Neural crest cell (in vitro differentiated cells): Measurements from ENCODE around the gene OR52K1. TPM values are rescaled to one million over a fixed set of nuclear protein-coding genes. Genes with fewer than 3 reads are reported as not detected.

Experiments used
- DNase-seq: peaks from one replicate; pipeline ENCODE4 v3.0.0; 2021; ENCODE audit warnings: low read depth, mixed read lengths, low spot score
- H3K27ac Mint-ChIP-seq: one replicate; pipeline ENCODE4 v1.8.0; 2021; ENCODE audit warnings: mild to moderate bottlenecking, mixed read lengths; ENCODE audit not compliant: unreplicated experiment
- H3K27me3 Mint-ChIP-seq: 2 replicates; pipeline ENCODE4 v1.8.0; 2021; ENCODE audit warnings: low read depth, mild to moderate bottlenecking, mixed read lengths
- H3K36me3 Mint-ChIP-seq: 2 replicates; pipeline ENCODE4 v1.8.0; 2021; ENCODE audit warnings: low read depth, mild to moderate bottlenecking, mixed read lengths
- H3K4me1 Mint-ChIP-seq: 2 replicates; pipeline ENCODE4 v1.8.0; 2021; ENCODE audit warnings: mixed read lengths
- H3K4me3 Mint-ChIP-seq: one replicate; pipeline ENCODE4 v1.8.0; 2021; ENCODE audit warnings: mild to moderate bottlenecking, mixed read lengths
- H3K9me3 Mint-ChIP-seq: 2 replicates; pipeline ENCODE4 v1.8.0; 2021; ENCODE audit warnings: mixed read lengths
- CTCF ChIP-seq: fragments of 200-600 bp; sonication (generic); conservative IDR thresholded peaks from 2 replicates; pipeline ENCODE4 v1.5.0; 2021; ENCODE audit warnings: antibody characterized with exemption, mild to moderate bottlenecking
- total RNA-seq: library from RNA; stranded (reverse); gene quantifications from 2 replicates; pipeline ENCODE4 v1.2.1, GENCODE V29; 2021

Gene OR52K1
- total RNA-seq, 1 donor from 2014 or later = not detected

- Mint-ChIP-seq H3K9me3 (no peaks in the 10 kb centered on the region), H3K4me3 (no peak within 1 kb of the TSS), H3K36me3 (no peaks in the 10 kb centered on the region), H3K27me3 (peaks cover 10% of the 10 kb centered on the region), H3K27ac (no peak within 1 kb of the TSS), H3K4me1 (no peaks in the 10 kb centered on the region)
- TF ChIP-seq CTCF = no peak
- no peak for DNase-seq
Observed at GRCh38 chr11:4448995-4449394, 33.5 kb upstream of the OR52K1 start, which contains the start of gene OR52K2. Gene OR52K2 (plus strand): TSS chr11:4449295. CDS start chr11:4449340, 45 bp downstream.

GRCh38 chr11:4453118-4453517, 29.3 kb upstream of the OR52K1 start:
- no peak for DNase-seq
- H3K4me1 Mint-ChIP-seq = no peaks in the 10 kb centered on the region
- peaks cover 10% of the 10 kb centered on the region for H3K27me3 Mint-ChIP-seq
- no peaks in the 10 kb centered on the region for H3K36me3 Mint-ChIP-seq
- H3K27ac Mint-ChIP-seq = no peak overlapping the region
- TF ChIP-seq CTCF = no peak
- H3K9me3 Mint-ChIP-seq = no peaks in the 10 kb centered on the region
- no peak overlapping the region for H3K4me3 Mint-ChIP-seq

- Mint-ChIP-seq H3K4me3 (no peak overlapping the region), H3K27ac (no peak overlapping the region), H3K9me3 (no peaks in the 10 kb centered on the region), H3K36me3 (no peaks in the 10 kb centered on the region), H3K27me3 (peaks cover 10% of the 10 kb centered on the region), H3K4me1 (no peaks in the 10 kb centered on the region)
- no peak for DNase-seq
- no peak for TF ChIP-seq CTCF
Observed at GRCh38 chr11:4454021-4454420, 28.4 kb upstream of the OR52K1 start.

- Mint-ChIP-seq H3K4me3 (no peak overlapping the region), H3K4me1 (no peaks in the 10 kb centered on the region), H3K27me3 (peaks cover 8% of the 10 kb centered on the region), H3K36me3 (no peaks in the 10 kb centered on the region), H3K9me3 (no peaks in the 10 kb centered on the region), H3K27ac (no peak overlapping the region)
- DNase-seq = no peak
- no peak for TF ChIP-seq CTCF
Observed at GRCh38 chr11:4455419-4455818, 27.0 kb upstream of the OR52K1 start.

GRCh38 chr11:4459500-4459899, 22.9 kb upstream of the OR52K1 start:
- Mint-ChIP-seq H3K27me3 (no peaks in the 10 kb centered on the region), H3K4me1 (peaks cover 4% of the 10 kb centered on the region), H3K9me3 (peaks cover 12% of the 10 kb centered on the region), H3K27ac (no peak overlapping the region), H3K4me3 (no peak overlapping the region), H3K36me3 (peaks cover 4% of the 10 kb centered on the region)
- no peak for DNase-seq
- TF ChIP-seq CTCF = no peak

- H3K27ac Mint-ChIP-seq = no peak overlapping the region
- peaks cover 4% of the 10 kb centered on the region for H3K36me3 Mint-ChIP-seq
- H3K4me1 Mint-ChIP-seq = peaks cover 4% of the 10 kb centered on the region
Observed at GRCh38 chr11:4460151-4460550, 22.3 kb upstream of the OR52K1 start.

More at GRCh38 chr11:4460151-4460550, 22.3 kb upstream of the OR52K1 start:
- peaks cover 3% of the 10 kb centered on the region for H3K27me3 Mint-ChIP-seq
- H3K4me3 Mint-ChIP-seq = no peak overlapping the region
- H3K9me3 Mint-ChIP-seq = peaks cover 16% of the 10 kb centered on the region
- no peak for DNase-seq
- no peak for TF ChIP-seq CTCF
